SK-N-SH (cell line): Measurements from ENCODE around the gene CENPO. TPM values are rescaled to one million over a fixed set of nuclear protein-coding genes. Genes with fewer than 3 reads are reported as not detected.

Experiments
- CTCF ChIA-PET: fragments of 300-600, 350-600 bp; formaldehyde crosslinking; extraction: SDS; loops from one replicate; lab custom pipeline; 2021; lab: Yijun Ruan, JAX
- POLR2A ChIA-PET: fragments of 350-600 bp; sonication (Branson Sonifier 250); formaldehyde crosslinking; extraction: SDS; loops from one replicate; lab custom pipeline; 2020; ENCODE audit warnings: antibody characterized with exemption, inconsistent platforms; lab: Yijun Ruan, JAX
- DNase-seq: peaks from one replicate; pipeline ENCODE4 v3.0.0; 2012
- H2AFZ ChIP-seq: fragments of 200-600 bp; sonication (generic); 2 replicates; pipeline ENCODE4 v1.8.1; 2016; ENCODE audit warnings: antibody characterized with exemption, mild to moderate bottlenecking, low read depth
- H3F3A ChIP-seq: fragments of 200-600 bp; sonication (generic); replicated peaks from 2 replicates; pipeline ENCODE3; 2016; ENCODE audit warnings: antibody characterized with exemption, mild to moderate bottlenecking; ENCODE audit not compliant: insufficient read depth
- H3K27ac ChIP-seq, 2 experiments: fragments of 200-500 bp in 1 of 2; fragments of 200-600 bp in 1 of 2; sonication (Bioruptor generic) in 1 of 2; sonication (generic), shearing (Covaris generic) in 1 of 2; 2 replicates each; pipeline versions ENCODE4 v1.5.1 to v1.6.1; 2014 to 2016; ENCODE audit warnings: low read depth in 2 of 2, inconsistent platforms in 1 of 2, low read length in 1 of 2, mild to moderate bottlenecking in 1 of 2, mixed read lengths in 1 of 2
- H3K27me3 ChIP-seq: fragments of 200-600 bp; sonication (generic), shearing (Covaris generic); 2 replicates; pipeline ENCODE4 v1.6.1; 2016; ENCODE audit warnings: mixed run types; ENCODE audit not compliant: insufficient read depth
- H3K36me3 ChIP-seq, 2 experiments: fragments of 200-500 bp in 1 of 2; fragments of 200-600 bp in 1 of 2; sonication (Bioruptor generic) in 1 of 2; sonication (generic) in 1 of 2; replicated peaks in 1 of 2; 2 replicates each; pipeline versions ENCODE3 to v1.5.1; 2014 to 2016; ENCODE audit warnings: low read length in 1 of 2, mild to moderate bottlenecking in 1 of 2; ENCODE audit not compliant: insufficient read depth in 2 of 2, control insufficient read depth in 1 of 2
- H3K4me1 ChIP-seq, 2 experiments: fragments of 200-500 bp in 1 of 2; fragments of 200-600 bp in 1 of 2; sonication (Bioruptor generic) in 1 of 2; sonication (generic), shearing (Covaris generic) in 1 of 2; 2 replicates each; pipeline versions ENCODE4 v1.5.1 to v1.6.1; 2014 to 2016; ENCODE audit warnings: low read depth in 1 of 2, low read length in 1 of 2, mixed run types in 1 of 2; ENCODE audit not compliant: insufficient read depth in 2 of 2, control insufficient read depth in 1 of 2
- H3K4me2 ChIP-seq: fragments of 200-600 bp; sonication (generic), shearing (Covaris generic); 2 replicates; pipeline ENCODE4 v1.6.1; 2017; ENCODE audit warnings: mixed run types
- H3K4me3 ChIP-seq, 2 experiments: fragments of 200-500 bp in 1 of 2; fragments of 200-600 bp in 1 of 2; sonication (Bioruptor generic) in 1 of 2; sonication (generic), shearing (Covaris generic) in 1 of 2; 2 replicates each; pipeline versions ENCODE4 v1.5.1 to v1.8.1; 2014 to 2016; ENCODE audit warnings: low read depth in 2 of 2, inconsistent platforms in 1 of 2, low read length in 1 of 2, mild to moderate bottlenecking in 1 of 2, mixed read lengths in 1 of 2, moderate library complexity in 1 of 2
- H3K79me2 ChIP-seq: fragments of 200-600 bp; sonication (generic); 2 replicates; pipeline ENCODE4 v1.8.1; 2017; ENCODE audit warnings: mild to moderate bottlenecking; ENCODE audit not compliant: insufficient read depth
- H3K9ac ChIP-seq: fragments of 200-600 bp; sonication (generic); 2 replicates; pipeline ENCODE4 v1.6.1; 2017; ENCODE audit warnings: mixed run types
- H3K9me2 ChIP-seq: fragments of 200-600 bp; sonication (generic); 2 replicates; pipeline ENCODE4 v1.6.1; 2017; ENCODE audit warnings: mixed run types
- H3K9me3 ChIP-seq: fragments of 200-600 bp; sonication (generic); 2 replicates; pipeline ENCODE4 v1.6.1; 2017; ENCODE audit warnings: mixed run types, mild to moderate bottlenecking, moderate library complexity
- H4K20me1 ChIP-seq: fragments of 200-600 bp; sonication (generic); 2 replicates; pipeline ENCODE4 v1.6.1; 2017; ENCODE audit warnings: mild to moderate bottlenecking, mixed run types; ENCODE audit not compliant: insufficient read depth
- EP300 ChIP-seq, 2 experiments: IDR thresholded peaks; 2 replicates each; pipeline versions ENCODE4 v1.4.0 to v1.6.1; 2012; ENCODE audit warnings: borderline replicate concordance in 1 of 2, low read depth in 1 of 2, low read length in 1 of 2
- FOSL2 ChIP-seq: IDR thresholded peaks from 2 replicates; pipeline ENCODE4 v1.4.0; 2012; ENCODE audit warnings: low read depth, mild to moderate bottlenecking, moderate library complexity, borderline replicate concordance
- FOXM1 ChIP-seq: IDR thresholded peaks from 2 replicates; pipeline ENCODE4 v1.4.0; 2012; ENCODE audit warnings: low read depth, mild to moderate bottlenecking
- MEF2A ChIP-seq: IDR thresholded peaks from 2 replicates; pipeline ENCODE4 v1.4.0; 2012; ENCODE audit warnings: low read depth, borderline replicate concordance
- RAD21 ChIP-seq: IDR thresholded peaks from 2 replicates; pipeline ENCODE4 v1.6.1; 2012; ENCODE audit warnings: mild to moderate bottlenecking, low read length
- RFX5 ChIP-seq: IDR thresholded peaks from 2 replicates; pipeline ENCODE4 v1.6.1; 2012; ENCODE audit warnings: mild to moderate bottlenecking, improper control_type of control experiment, low read length
- RXRA ChIP-seq: IDR thresholded peaks from 2 replicates; pipeline ENCODE4 v1.4.0; 2012; ENCODE audit warnings: low read depth, mild to moderate bottlenecking, borderline replicate concordance
- SMC3 ChIP-seq: IDR thresholded peaks from 2 replicates; pipeline ENCODE4 v1.6.1; 2012; ENCODE audit warnings: low read depth, low read length, improper control_type of control experiment
- TCF12 ChIP-seq: IDR thresholded peaks from 2 replicates; pipeline ENCODE4 v1.4.0; 2012
- TEAD4 ChIP-seq: IDR thresholded peaks from 2 replicates; pipeline ENCODE4 v1.4.0; 2012; ENCODE audit warnings: mild to moderate bottlenecking, borderline replicate concordance; ENCODE audit not compliant: insufficient read depth
- YY1 ChIP-seq: IDR thresholded peaks from 2 replicates; pipeline ENCODE4 v1.4.0; 2012; ENCODE audit warnings: low read depth, mild to moderate bottlenecking
- WGBS: methylation state at CpG from one replicate; pipeline ENCODE4 v1.1.6; 2017; ENCODE audit warnings: low lambda C conversion rate; 5-methylcytosine and 5-hydroxymethylcytosine counted together
- polyA plus RNA-seq, 3 experiments: library from polyadenylated mRNA; depleted of rRNA; stranded (reverse); fragments of >200 nt; gene quantifications; 2 replicates each; pipeline ENCODE4 v1.2.3, GENCODE V29; 2012
- TF ChIP-seq, protein P1 (sequence below): IDR thresholded peaks from 2 replicates; pipeline ENCODE4 v1.6.1; 2012; ENCODE audit warnings: mild to moderate bottlenecking, low read depth, low read length, moderate library complexity
- TF ChIP-seq, protein P2 (sequence below): IDR thresholded peaks from 2 replicates; pipeline ENCODE4; 2012
- TF ChIP-seq, protein P3 (sequence below): IDR thresholded peaks from 2 replicates; pipeline ENCODE4 v1.4.0; 2012; ENCODE audit warnings: low read depth, borderline replicate concordance

The CENPO gene
- polyA plus RNA-seq, 1 of the 3 experiments (the other 2 are of a cell fraction): 18.3 TPM

DNA sequence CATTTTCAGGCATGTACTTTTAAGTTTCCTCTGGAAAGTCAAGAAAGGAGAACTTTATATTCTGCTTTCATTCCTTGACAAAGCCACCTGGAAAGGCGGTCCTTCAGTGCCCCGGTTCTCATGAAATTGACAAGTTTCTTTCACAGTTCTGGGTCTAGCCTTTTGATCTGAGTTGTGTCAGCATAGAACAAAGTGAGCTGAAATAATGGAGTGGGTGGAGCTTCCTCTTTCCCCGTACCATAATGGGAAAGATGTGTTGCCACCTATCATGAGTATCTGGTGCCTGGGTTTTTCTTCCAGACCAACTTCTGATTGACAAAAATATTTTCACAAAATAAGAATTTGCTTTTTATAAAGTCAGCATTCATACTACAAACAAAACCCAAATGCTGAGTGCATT lies 49.3 kb upstream of the CENPO start (continued):
- TF ChIP-seq, protein P1, sequence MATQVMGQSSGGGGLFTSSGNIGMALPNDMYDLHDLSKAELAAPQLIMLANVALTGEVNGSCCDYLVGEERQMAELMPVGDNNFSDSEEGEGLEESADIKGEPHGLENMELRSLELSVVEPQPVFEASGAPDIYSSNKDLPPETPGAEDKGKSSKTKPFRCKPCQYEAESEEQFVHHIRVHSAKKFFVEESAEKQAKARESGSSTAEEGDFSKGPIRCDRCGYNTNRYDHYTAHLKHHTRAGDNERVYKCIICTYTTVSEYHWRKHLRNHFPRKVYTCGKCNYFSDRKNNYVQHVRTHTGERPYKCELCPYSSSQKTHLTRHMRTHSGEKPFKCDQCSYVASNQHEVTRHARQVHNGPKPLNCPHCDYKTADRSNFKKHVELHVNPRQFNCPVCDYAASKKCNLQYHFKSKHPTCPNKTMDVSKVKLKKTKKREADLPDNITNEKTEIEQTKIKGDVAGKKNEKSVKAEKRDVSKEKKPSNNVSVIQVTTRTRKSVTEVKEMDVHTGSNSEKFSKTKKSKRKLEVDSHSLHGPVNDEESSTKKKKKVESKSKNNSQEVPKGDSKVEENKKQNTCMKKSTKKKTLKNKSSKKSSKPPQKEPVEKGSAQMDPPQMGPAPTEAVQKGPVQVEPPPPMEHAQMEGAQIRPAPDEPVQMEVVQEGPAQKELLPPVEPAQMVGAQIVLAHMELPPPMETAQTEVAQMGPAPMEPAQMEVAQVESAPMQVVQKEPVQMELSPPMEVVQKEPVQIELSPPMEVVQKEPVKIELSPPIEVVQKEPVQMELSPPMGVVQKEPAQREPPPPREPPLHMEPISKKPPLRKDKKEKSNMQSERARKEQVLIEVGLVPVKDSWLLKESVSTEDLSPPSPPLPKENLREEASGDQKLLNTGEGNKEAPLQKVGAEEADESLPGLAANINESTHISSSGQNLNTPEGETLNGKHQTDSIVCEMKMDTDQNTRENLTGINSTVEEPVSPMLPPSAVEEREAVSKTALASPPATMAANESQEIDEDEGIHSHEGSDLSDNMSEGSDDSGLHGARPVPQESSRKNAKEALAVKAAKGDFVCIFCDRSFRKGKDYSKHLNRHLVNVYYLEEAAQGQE: no peak
- TF ChIP-seq TCF12 (no peak), EP300 (IDR thresholded peaks at IDR 0.05; ENCODE audit: borderline replicate concordance in 1 of 2, low read depth in 1 of 2, low read length in 1 of 2) (no peak), TEAD4 (no peak), MEF2A (no peak)
- TF ChIP-seq, protein P2, sequence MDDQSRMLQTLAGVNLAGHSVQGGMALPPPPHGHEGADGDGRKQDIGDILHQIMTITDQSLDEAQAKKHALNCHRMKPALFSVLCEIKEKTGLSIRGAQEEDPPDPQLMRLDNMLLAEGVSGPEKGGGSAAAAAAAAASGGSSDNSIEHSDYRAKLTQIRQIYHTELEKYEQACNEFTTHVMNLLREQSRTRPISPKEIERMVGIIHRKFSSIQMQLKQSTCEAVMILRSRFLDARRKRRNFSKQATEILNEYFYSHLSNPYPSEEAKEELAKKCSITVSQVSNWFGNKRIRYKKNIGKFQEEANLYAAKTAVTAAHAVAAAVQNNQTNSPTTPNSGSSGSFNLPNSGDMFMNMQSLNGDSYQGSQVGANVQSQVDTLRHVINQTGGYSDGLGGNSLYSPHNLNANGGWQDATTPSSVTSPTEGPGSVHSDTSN: no peak
- TF ChIP-seq, protein P3, sequence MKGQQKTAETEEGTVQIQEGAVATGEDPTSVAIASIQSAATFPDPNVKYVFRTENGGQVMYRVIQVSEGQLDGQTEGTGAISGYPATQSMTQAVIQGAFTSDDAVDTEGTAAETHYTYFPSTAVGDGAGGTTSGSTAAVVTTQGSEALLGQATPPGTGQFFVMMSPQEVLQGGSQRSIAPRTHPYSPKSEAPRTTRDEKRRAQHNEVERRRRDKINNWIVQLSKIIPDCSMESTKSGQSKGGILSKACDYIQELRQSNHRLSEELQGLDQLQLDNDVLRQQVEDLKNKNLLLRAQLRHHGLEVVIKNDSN: no peak

DNA sequence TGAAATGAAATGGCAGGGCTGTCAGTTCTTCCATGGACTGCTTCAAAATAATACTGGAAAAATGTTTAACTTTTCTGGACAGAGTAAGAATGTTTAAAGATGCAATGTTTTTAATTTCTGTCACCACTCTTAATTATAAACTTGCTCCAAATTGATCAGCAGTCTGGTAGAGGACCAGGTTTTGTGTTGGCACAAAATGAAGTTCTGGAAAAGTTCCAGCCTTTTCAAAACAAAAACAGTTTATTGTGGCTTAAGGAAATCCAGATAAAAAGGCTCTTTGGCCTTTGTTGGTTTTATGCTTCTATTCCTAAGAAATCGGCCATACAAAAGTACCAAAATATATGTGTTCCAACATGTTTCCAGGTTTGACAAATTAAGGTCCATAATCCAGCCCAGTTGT lies 48.9 kb upstream of the CENPO start:
- POLR2A ChIA-PET: no interaction called here

More for the DNA sequence above, 48.9 kb upstream of the CENPO start:
- no peak overlapping the region for H3K4me2 ChIP-seq
- H3F3A ChIP-seq: no peaks in the 10 kb centered on the region
- H3K4me1 ChIP-seq: peaks cover 0 to 12% of the 10 kb centered on the region in 2 experiments; a peak in 2 of 4 replicates
- H3K9me2 ChIP-seq: no peaks in the 10 kb centered on the region
- no peaks in the 10 kb centered on the region for H3K9me3 ChIP-seq
- H2AFZ ChIP-seq: no peak overlapping the region
- no peaks in the 10 kb centered on the region for H3K79me2 ChIP-seq
- H4K20me1 ChIP-seq: no peaks in the 10 kb centered on the region
- H3K36me3 ChIP-seq: peaks cover 25 to 30% of the 10 kb centered on the region in 2 experiments
- CTCF ChIA-PET: interaction anchor here (3.0 kb wide), 1 partner anchor 15 kb away, joined by 6 read pairs; no protein-coding TSS in a partner anchor
- no peak overlapping the region for H3K9ac ChIP-seq
- no peak for DNase-seq
- TF ChIP-seq, protein P2: no peak
- TF ChIP-seq RAD21 (no peak), RFX5 (no peak), TCF12 (no peak), FOXM1 (no peak), YY1 (no peak), RXRA (no peak), SMC3 (no peak), FOSL2 (no peak)
- no peak overlapping the region for H3K4me3 ChIP-seq
- no peak overlapping the region for H3K27ac ChIP-seq
- no peaks in the 10 kb centered on the region for H3K27me3 ChIP-seq
- WGBS: 94% methylated on average over 1 of the region's 1 CpG
